GM18909 (cell line): ENCODE data around the gene LRRTM4.
"Not testable (repeated sequence)": the region's sequence is repeated elsewhere in the genome, so short reads cannot be mapped to it uniquely, and the experiment has no call there.

ENCODE experiments used
- ATAC-seq: cut with Tn5 transposase; IDR thresholded peaks from one replicate; pipeline ENCODE4 v1.9.1; 2021; ENCODE audit warnings: mild to moderate bottlenecking; ENCODE audit not compliant: unreplicated experiment, poor library complexity

Gene LRRTM4

DNA sequence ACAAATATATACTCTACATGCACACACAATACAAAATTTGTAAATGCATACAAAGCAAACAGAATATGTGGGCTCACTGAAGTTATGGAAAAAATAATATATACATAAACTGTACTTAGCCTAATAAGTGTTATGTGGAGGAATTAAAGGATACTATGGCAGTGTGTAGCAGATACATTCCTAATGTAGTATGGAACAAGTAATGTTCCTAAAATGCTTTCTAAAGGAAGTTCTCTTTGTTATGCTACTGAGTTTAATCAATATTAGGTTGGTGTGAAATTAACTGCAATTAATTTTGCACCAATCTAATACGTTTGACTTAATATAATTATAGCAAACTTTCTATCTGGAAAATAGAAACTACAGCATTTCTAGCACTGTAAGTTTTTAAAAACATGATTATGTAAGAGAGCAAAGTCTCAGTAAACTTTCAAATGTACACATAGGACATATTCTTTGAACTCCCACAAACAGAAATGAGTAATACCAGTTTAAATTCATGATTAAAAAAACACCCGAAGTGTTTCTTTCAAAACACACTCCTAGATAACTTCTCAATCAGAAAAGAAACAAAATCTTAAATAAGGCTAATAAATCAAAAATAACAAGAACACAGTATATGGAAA lies 331.3 kb downstream of the LRRTM4 start:
- no peak for ATAC-seq

- ATAC-seq, result no peak
Measured at GRCh38 chr2:77185052-77185451, 337.1 kb downstream of the LRRTM4 start.

- no peak for ATAC-seq
Measured at GRCh38 chr2:77179297-77179696, 342.9 kb downstream of the LRRTM4 start.

DNA sequence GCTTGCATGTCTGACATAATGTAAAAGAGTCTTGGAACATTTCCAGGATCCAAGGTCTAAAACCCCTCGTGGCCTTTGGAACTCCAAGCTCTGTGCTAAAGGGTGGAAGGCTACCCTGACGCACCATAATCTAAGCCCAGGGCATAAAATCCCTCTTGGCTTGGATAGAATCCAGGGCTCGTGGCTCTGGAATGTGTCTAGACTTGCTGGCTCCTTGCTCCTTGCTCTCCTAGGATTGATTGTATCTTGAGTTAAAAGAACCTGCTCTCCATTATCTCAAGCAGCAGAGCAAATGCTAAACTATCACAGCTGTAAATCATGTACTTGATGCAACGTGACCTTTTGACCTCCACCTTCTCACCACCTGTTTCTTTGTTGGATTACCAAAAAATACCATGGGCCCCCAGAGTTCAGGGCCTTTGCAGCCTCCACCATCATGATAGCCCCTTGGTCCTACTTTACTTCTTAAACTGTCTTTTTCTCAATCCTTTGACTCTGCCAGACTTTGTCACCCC lies 346.9 kb downstream of the LRRTM4 start:
- ATAC-seq, result not testable (repeated sequence)

DNA sequence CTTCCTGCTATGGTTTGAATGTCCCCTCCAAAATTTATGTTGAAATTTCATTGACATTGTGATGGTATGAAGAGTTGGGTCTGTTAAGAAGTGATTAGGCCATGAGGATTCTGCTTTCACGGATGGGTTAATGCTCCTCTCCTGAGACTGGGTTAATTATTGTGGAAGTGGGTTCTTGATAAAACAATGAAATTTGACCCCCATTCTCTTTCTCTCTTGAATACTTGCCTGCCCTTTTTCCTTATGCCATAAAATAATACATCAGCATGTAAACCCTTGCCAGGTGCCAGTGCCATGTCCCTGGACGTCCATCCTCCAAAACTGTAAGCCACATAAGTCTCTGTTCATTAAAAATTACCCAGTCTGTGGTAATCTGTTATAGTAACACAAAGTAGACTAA lies 352.8 kb downstream of the LRRTM4 start:
- ATAC-seq, result no peak

- not testable (repeated sequence) for ATAC-seq
Measured at GRCh38 chr2:77164021-77164420, 358.2 kb downstream of the LRRTM4 start.

DNA sequence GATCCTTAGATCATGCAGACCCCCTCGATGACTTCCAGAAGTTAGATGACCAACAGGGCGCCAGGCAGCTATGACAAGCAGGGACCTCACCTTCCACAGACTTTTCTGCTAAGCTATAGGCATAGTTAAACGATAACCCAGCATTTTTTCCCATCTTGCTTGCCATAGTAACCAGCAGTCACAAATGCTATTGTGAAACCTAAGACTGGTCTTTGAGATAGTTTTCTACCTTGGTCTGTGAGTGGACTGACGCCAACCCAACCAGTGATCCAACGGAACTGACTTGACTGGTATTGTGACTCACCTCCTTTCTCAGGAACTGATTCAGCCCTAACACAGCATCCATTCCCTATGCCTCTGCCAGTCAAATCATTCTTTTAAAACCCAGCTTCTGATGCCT lies 361.2 kb downstream of the LRRTM4 start:
- no peak for ATAC-seq

- no peak for ATAC-seq
Measured at GRCh38 chr2:77156599-77156998, 365.6 kb downstream of the LRRTM4 start.

GRCh38 chr2:77155511-77155910 lies 366.7 kb downstream of the LRRTM4 start:
- ATAC-seq, result no peak

GRCh38 chr2:77149565-77149964 lies 372.6 kb downstream of the LRRTM4 start:
- no peak for ATAC-seq

- ATAC-seq, result no peak
Measured at GRCh38 chr2:77147153-77147552, 375.0 kb downstream of the LRRTM4 start.

GRCh38 chr2:77144772-77145171 lies 377.4 kb downstream of the LRRTM4 start:
- ATAC-seq, result no peak

DNA sequence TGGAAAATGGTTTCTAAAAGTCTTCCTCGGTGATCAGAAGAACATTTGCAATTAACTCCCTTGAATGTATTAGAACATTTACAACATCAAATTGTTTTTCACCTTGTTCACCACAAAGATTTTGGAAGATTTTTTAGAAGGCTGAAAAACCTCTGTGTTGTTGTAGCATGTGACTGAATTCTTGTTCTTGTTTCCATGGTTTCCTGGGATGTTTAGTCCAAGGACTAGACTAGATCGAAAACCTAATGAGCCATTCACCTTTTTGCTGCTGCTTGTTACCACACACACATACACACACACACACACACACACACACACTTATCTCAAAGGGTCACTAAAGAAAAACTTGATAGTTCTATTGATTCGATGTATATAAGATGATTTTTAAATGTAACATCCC lies 380.0 kb downstream of the LRRTM4 start:
- no peak for ATAC-seq

- not testable (repeated sequence) for ATAC-seq
Measured at GRCh38 chr2:77128479-77128878, 393.7 kb downstream of the LRRTM4 start.

- no peak for ATAC-seq
Measured at GRCh38 chr2:77127345-77127744, 394.8 kb downstream of the LRRTM4 start.

GRCh38 chr2:77121518-77121917 lies 400.7 kb downstream of the LRRTM4 start:
- ATAC-seq, result no peak

DNA sequence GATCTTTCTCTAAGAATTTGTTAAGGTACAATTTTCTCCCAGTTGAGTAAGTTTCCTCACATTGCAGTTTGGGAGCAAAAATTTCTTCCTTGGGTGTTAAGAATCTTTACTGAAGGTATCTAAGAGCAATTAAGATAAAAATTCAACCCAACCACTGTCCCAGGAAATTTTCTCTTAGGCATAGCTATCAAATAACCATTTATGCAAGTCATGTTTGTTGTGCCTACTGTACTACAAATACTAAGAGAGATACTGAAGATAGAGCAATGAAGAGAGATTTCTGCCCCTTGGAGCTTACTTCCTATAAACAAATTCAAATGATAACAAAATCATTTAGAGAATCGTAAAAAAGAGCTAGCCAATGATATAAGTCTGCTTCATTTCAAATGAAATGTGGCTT lies 402.8 kb downstream of the LRRTM4 start:
- no peak for ATAC-seq

- no peak for ATAC-seq
Measured at GRCh38 chr2:77108915-77109314, 413.3 kb downstream of the LRRTM4 start.

DNA sequence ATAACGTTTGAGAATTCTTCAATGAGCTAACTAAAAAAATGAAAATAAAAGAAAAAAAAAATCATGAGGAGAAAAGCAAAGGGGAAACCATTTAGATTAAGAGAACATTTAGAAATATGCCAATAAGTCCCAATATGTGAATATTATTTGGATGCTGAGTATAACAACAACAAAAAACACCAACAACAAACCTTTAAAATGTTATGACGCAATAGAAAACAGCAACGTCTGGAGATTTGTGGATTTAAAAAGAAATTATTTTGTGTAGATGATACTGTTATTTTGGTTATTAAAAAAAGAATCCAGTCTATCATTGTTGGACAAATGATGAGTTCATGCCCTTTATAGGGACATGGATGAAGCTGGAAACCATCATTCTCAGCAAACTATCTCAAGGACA lies 417.2 kb downstream of the LRRTM4 start:
- no peak for ATAC-seq

- no peak for ATAC-seq
Measured at GRCh38 chr2:77104554-77104953, 417.6 kb downstream of the LRRTM4 start.

DNA sequence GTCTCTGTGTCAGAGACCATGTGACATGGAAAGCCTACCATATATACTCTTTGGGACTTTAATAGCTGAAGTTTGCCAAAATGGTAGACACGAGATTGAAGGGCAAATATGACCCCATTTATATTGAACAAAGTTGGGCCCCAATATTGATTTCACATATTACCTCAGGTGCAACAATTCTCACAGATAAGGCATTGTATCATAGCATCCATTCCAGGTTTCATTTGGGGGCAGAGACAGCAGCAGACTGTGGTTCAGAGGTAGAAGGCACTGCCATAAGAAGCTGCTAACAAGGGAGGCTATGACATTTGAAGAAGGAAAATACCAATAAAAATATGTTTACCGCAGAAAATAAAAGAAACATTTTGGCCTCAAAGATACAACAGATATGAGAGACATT lies 419.2 kb downstream of the LRRTM4 start:
- ATAC-seq, result no peak

DNA sequence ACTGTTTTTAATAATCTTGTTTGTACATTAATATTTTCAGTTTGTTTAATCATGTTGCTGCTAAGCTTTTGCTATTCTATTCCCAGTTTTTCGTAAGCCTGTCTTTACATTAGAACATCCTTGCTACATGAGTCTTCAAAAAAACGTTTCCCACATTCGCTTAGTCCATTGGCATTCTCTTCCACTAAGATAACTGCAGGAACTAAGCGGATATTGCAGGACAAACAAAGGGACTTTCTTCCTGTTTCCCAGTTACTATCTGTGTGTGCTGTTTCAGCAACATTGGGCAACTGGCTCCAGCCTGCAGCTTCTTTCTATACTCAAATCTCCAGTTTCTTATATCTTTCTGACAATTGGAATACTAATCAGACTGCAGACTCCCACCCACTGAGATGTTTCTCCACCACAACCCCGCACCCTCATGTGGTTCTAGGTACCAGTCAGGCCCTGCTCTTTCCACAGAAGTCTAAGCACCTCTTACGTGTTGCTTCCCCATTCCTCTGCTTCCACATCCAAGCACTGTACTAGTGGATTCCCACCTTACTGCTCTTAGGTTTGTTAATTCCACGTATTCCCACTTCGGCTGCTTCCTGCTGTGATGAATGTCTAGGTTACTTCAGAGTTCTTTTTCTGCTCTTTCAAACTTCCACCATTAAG lies 420.3 kb downstream of the LRRTM4 start:
- no peak for ATAC-seq
